Stimulated activated CD8-positive, alpha-beta memory T cell treated with anti-CD3 and anti-CD28 coated beads, Interleukin-15, amount 100 ng/mL, for 24 hours (primary cell): ENCODE results near the gene SMAP1.

Experiments
- DNase-seq: peaks from one replicate; pipeline ENCODE4 v3.0.0-alpha.2; 2020; ENCODE audit warnings: low read depth

SMAP1 gene

GRCh38 chr6:70843328-70843918 lies 175.7 kb downstream of the SMAP1 start:
- no peak for DNase-seq

DNA sequence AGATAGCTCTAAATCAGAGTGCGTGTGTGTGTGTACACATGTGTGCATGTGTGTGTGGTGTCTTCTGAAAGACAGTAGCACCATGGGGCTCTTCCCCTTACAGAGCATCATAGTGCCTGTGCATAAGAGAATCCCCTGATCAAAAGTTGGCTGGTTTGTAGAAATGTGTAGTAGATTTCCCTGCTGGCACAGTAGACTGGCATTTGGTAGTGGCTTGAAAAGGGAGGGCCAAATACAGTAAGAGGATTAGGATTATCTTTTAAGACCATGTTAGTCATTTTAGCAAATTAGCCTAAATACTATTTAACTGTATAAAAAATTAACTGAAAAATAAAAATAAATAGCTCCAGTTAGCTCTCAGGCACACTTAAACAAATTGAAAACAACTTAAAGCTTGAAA lies 176.6 kb downstream of the SMAP1 start:
- no peak for DNase-seq

GRCh38 chr6:70846207-70846835 lies 178.6 kb downstream of the SMAP1 start:
- no peak for DNase-seq

- no peak for DNase-seq
Observed at GRCh38 chr6:70847106-70848084, 179.7 kb downstream of the SMAP1 start.

GRCh38 chr6:70849348-70850069 lies 181.8 kb downstream of the SMAP1 start:
- DNase-seq, result no peak

GRCh38 chr6:70852667-70853246 lies 185.1 kb downstream of the SMAP1 start:
- DNase-seq, result no peak

- no peak for DNase-seq
Observed at GRCh38 chr6:70857387-70858077, 189.8 kb downstream of the SMAP1 start.

GRCh38 chr6:70860045-70860444 lies 192.4 kb downstream of the SMAP1 start:
- DNase-seq, result no peak

- no peak for DNase-seq
Observed at GRCh38 chr6:70860920-70861319, 193.2 kb downstream of the SMAP1 start.

DNA sequence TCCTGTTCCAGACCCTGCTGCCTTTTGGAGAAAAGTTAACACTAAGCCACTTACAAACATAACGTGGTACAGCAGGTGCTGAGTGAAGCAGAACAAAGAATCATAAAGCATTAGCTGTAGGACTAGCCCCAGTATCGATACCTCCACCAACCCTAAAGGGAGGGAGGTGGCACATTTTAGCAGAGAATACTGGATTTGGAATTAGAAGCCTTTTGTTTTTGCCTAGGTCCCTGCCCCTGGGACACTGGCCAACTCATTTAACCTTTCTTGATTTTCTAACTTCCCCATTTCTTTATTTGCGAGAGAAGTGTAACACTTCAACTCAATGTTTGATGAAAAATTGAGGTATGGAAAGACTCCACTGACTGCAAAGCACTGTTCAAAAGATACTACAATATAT lies 195.7 kb downstream of the SMAP1 start:
- DNase-seq, result no peak

GRCh38 chr6:70864401-70864800 lies 196.7 kb downstream of the SMAP1 start:
- no peak for DNase-seq

DNA sequence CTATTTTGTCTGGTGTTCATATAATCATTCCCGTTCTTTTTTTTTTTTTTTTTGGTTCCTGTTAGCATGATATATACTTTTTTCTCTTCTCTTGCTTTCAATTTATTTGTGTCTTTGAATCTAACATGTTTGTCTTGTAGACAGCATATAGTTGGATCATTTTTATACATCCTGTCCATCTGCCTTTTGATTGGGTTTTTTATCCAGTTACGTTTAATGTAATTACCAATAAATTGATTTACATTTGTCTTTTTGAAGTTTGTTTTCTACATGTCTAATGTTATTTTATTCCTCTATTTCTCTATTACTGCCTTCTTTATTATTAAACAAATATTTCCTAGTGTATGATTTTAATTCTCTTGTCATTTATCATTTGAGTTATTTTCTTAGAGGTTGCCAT lies 204.8 kb downstream of the SMAP1 start:
- no peak for DNase-seq

DNA sequence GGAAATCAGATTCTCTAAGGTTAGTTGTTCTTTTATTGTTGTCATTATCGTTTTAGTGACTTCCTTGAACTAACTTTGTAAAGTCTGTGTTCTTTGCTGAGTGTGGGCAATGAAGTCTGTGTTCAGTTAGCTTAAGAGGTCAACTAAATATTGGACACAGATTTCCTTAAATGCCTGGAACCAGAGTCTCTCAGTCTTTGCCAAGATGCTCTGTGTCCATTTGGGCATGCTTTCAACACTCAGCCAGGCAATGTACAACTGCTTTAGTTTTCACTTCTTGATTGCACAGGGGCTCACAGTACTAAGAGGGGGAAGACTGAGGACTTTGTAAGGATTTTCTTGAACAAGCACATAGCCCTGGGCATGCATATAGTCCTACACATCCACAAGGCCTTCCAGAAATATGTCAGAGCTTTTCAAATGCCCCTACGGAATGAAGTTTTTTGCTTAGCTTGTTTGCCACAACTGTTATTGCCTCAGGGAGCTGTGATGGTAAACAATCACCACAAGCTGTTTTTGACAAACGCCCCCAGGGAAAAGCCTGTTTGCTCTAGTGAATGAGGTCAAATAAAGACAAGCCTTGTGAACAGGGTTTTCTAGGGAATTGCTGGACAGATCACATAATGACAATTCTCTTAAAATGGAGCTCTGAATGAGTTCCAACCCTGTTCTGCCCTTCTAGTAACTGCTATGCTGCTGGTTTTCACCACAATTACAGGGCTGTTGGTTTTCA lies 206.7 kb downstream of the SMAP1 start:
- no peak for DNase-seq

DNA sequence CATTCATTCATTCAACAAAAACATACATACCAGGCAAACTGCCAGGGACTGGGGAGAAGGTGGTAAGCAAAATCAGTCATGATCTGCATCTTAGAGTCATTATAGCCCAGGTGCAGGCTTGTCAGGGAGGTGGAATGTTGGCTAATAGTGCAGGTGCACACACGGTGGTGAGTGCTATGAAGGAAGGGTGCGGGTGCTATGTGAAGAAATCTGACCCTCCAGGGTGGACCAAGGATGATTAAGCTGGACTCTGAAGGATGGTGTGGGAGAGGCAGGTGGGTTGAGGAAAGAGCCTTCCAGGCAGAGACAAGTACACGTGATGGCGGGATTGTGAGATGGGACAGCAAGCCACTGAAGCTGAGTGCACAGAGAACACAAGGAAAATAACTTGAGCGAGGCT lies 211.8 kb downstream of the SMAP1 start:
- no peak for DNase-seq

GRCh38 chr6:70884074-70884983 lies 216.6 kb downstream of the SMAP1 start:
- peak; percentile 3 for DNase-seq

- no peak for DNase-seq
Observed at GRCh38 chr6:70886071-70886470, 218.4 kb downstream of the SMAP1 start.

GRCh38 chr6:70886661-70887060 lies 219.0 kb downstream of the SMAP1 start:
- no peak for DNase-seq

DNA sequence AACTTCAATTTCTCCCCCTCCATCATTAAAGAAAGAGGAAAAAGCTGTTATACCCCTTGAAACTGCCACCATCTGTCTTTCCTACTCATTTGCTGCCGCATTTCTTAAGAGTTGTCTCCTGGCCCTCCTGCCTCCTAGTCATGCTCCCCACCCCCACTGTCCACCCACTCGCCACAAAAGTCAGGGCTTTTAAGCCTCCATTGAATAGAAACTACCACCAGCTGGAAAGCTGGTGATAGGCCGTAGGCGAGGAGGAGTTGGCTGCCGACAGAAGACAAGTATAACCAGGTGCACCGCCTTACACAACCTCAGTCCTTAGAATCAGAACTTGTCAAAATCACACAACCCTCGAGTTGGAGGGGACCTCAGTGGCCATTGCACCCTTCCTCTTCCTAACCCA lies 221.6 kb downstream of the SMAP1 start:
- DNase-seq, result no peak

DNA sequence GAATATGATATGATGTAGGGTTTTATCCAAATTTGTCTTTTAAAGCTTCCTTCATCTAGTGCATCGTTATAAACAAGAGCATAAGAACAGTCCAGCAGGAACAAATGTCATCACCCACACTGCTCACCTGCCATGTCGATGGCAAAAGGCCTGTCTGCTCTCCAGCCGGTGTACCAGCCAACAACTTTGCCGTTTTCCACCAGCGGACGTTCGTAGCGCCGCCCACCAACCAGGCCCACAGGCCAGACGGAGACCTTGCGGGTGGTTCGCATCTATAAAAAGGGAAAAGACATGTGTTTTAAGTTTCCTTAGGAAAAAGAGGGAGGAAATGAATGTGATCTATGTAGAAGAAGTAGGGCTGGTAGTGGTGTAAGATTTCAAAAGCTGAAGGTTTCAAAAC lies 226.3 kb downstream of the SMAP1 start:
- no peak for DNase-seq

- no peak for DNase-seq
Observed at GRCh38 chr6:70900047-70900446, 232.4 kb downstream of the SMAP1 start.
